ENCODE results near the gene ATP9B.

The ATP9B gene

GRCh38 chr18:79204889-79205807 is 136.0 kb downstream of the ATP9B start:
- Histone ChIP-seq H3K27ac (ENCODE audit: insufficient read depth, low read depth, low read length, poor library complexity, severe bottlenecking) (no peak overlapping the region), H3K4me3 (ENCODE audit: insufficient read depth, low read depth, low read length) (no peak overlapping the region), H3K27me3 (ENCODE audit: control insufficient read depth, insufficient read depth, low read length, poor library complexity, severe bottlenecking) (no peaks in the 10 kb centered on the region), H3K9me3 (ENCODE audit: control insufficient read depth, low read length) (no peaks in the 10 kb centered on the region), H3K4me1 (ENCODE audit: control insufficient read depth, insufficient read depth, low read length) (no peaks in the 10 kb centered on the region), H3K36me3 (ENCODE audit: control insufficient read depth, insufficient read depth, low read length) (no peaks in the 10 kb centered on the region)
- WGBS, 2 experiments = 96 to 97% methylated on average over 10 to 13 of the region's 13 CpGs

- H3K4me3 ChIP-seq (ENCODE audit: insufficient read depth, low read depth, low read length) = no peak overlapping the region
- WGBS, 2 experiments = 93 to 97% methylated on average over 3 to 4 of the region's 4 CpGs
- H3K27me3 ChIP-seq (ENCODE audit: control insufficient read depth, insufficient read depth, low read length, poor library complexity, severe bottlenecking) = no peaks in the 10 kb centered on the region
Measured at GRCh38 chr18:79206444-79206843, 137.2 kb downstream of the ATP9B start.

GRCh38 chr18:79208906-79209305 is 139.7 kb downstream of the ATP9B start:
- no peak overlapping the region for H3K27ac ChIP-seq (ENCODE audit: insufficient read depth, low read depth, low read length, poor library complexity, severe bottlenecking)
- no peaks in the 10 kb centered on the region for H3K9me3 ChIP-seq (ENCODE audit: control insufficient read depth, low read length)
- no peaks in the 10 kb centered on the region for H3K4me1 ChIP-seq (ENCODE audit: control insufficient read depth, insufficient read depth, low read length)
- no peak overlapping the region for H3K4me3 ChIP-seq (ENCODE audit: insufficient read depth, low read depth, low read length)
- H3K27me3 ChIP-seq (ENCODE audit: control insufficient read depth, insufficient read depth, low read length, poor library complexity, severe bottlenecking) = no peaks in the 10 kb centered on the region
- no peaks in the 10 kb centered on the region for H3K36me3 ChIP-seq (ENCODE audit: control insufficient read depth, insufficient read depth, low read length)
- 88% methylated on average over 5 of the region's 5 CpGs for WGBS, 2 experiments

More at GRCh38 chr18:79206444-79206843, 137.2 kb downstream of the ATP9B start:
- H3K9me3 ChIP-seq (ENCODE audit: control insufficient read depth, low read length) = no peaks in the 10 kb centered on the region
- no peak overlapping the region for H3K27ac ChIP-seq (ENCODE audit: insufficient read depth, low read depth, low read length, poor library complexity, severe bottlenecking)
- no peaks in the 10 kb centered on the region for H3K4me1 ChIP-seq (ENCODE audit: control insufficient read depth, insufficient read depth, low read length)
- H3K36me3 ChIP-seq (ENCODE audit: control insufficient read depth, insufficient read depth, low read length) = no peaks in the 10 kb centered on the region

GRCh38 chr18:79210002-79210910 is 141.1 kb downstream of the ATP9B start:
- Histone ChIP-seq H3K36me3 (ENCODE audit: control insufficient read depth, insufficient read depth, low read length) (no peaks in the 10 kb centered on the region), H3K9me3 (ENCODE audit: control insufficient read depth, low read length) (no peaks in the 10 kb centered on the region), H3K4me3 (ENCODE audit: insufficient read depth, low read depth, low read length) (no peak overlapping the region), H3K27ac (ENCODE audit: insufficient read depth, low read depth, low read length, poor library complexity, severe bottlenecking) (no peak overlapping the region), H3K27me3 (ENCODE audit: control insufficient read depth, insufficient read depth, low read length, poor library complexity, severe bottlenecking) (no peaks in the 10 kb centered on the region), H3K4me1 (ENCODE audit: control insufficient read depth, insufficient read depth, low read length) (no peaks in the 10 kb centered on the region)
- 94 to 95% methylated on average over 15 to 16 of the region's 16 CpGs for WGBS, 2 experiments

GRCh38 chr18:79211844-79212243 is 142.7 kb downstream of the ATP9B start:
- H3K36me3 ChIP-seq (ENCODE audit: control insufficient read depth, insufficient read depth, low read length) = no peaks in the 10 kb centered on the region
- WGBS, 2 experiments = 95 to 98% methylated on average over 4 of the region's 5 CpGs
- no peak overlapping the region for H3K27ac ChIP-seq (ENCODE audit: insufficient read depth, low read depth, low read length, poor library complexity, severe bottlenecking)
- H3K4me3 ChIP-seq (ENCODE audit: insufficient read depth, low read depth, low read length) = no peak overlapping the region
- no peaks in the 10 kb centered on the region for H3K9me3 ChIP-seq (ENCODE audit: control insufficient read depth, low read length)
- no peaks in the 10 kb centered on the region for H3K27me3 ChIP-seq (ENCODE audit: control insufficient read depth, insufficient read depth, low read length, poor library complexity, severe bottlenecking)
- H3K4me1 ChIP-seq (ENCODE audit: control insufficient read depth, insufficient read depth, low read length) = no peaks in the 10 kb centered on the region

- Histone ChIP-seq H3K27ac (ENCODE audit: insufficient read depth, low read depth, low read length, poor library complexity, severe bottlenecking) (no peak overlapping the region), H3K4me1 (ENCODE audit: control insufficient read depth, insufficient read depth, low read length) (no peaks in the 10 kb centered on the region), H3K27me3 (ENCODE audit: control insufficient read depth, insufficient read depth, low read length, poor library complexity, severe bottlenecking) (no peaks in the 10 kb centered on the region), H3K36me3 (ENCODE audit: control insufficient read depth, insufficient read depth, low read length) (no peaks in the 10 kb centered on the region), H3K9me3 (ENCODE audit: control insufficient read depth, low read length) (no peaks in the 10 kb centered on the region), H3K4me3 (ENCODE audit: insufficient read depth, low read depth, low read length) (no peak overlapping the region)
- 100% methylated on average over 1 of the region's 3 CpGs; no CpG with 5 or more reads in 1 of the 2 experiments for WGBS, 2 experiments
Measured at GRCh38 chr18:79214056-79214455, 144.9 kb downstream of the ATP9B start.

GRCh38 chr18:79216176-79216575 is 147.0 kb downstream of the ATP9B start:
- 93 to 94% methylated on average over 6 of the region's 6 CpGs for WGBS, 2 experiments
- H3K36me3 ChIP-seq (ENCODE audit: control insufficient read depth, insufficient read depth, low read length) = no peaks in the 10 kb centered on the region
- H3K4me3 ChIP-seq (ENCODE audit: insufficient read depth, low read depth, low read length) = no peak overlapping the region
- H3K27ac ChIP-seq (ENCODE audit: insufficient read depth, low read depth, low read length, poor library complexity, severe bottlenecking) = no peak overlapping the region
- no peaks in the 10 kb centered on the region for H3K9me3 ChIP-seq (ENCODE audit: control insufficient read depth, low read length)
- H3K27me3 ChIP-seq (ENCODE audit: control insufficient read depth, insufficient read depth, low read length, poor library complexity, severe bottlenecking) = no peaks in the 10 kb centered on the region
- H3K4me1 ChIP-seq (ENCODE audit: control insufficient read depth, insufficient read depth, low read length) = no peaks in the 10 kb centered on the region

- Histone ChIP-seq H3K27ac (ENCODE audit: insufficient read depth, low read depth, low read length, poor library complexity, severe bottlenecking) (no peak overlapping the region), H3K27me3 (ENCODE audit: control insufficient read depth, insufficient read depth, low read length, poor library complexity, severe bottlenecking) (no peaks in the 10 kb centered on the region), H3K9me3 (ENCODE audit: control insufficient read depth, low read length) (no peaks in the 10 kb centered on the region), H3K36me3 (ENCODE audit: control insufficient read depth, insufficient read depth, low read length) (no peaks in the 10 kb centered on the region), H3K4me1 (ENCODE audit: control insufficient read depth, insufficient read depth, low read length) (no peaks in the 10 kb centered on the region), H3K4me3 (ENCODE audit: insufficient read depth, low read depth, low read length) (no peak overlapping the region)
- WGBS, 2 experiments = 94 to 95% methylated on average over 19 of the region's 19 CpGs
Measured at GRCh38 chr18:79217979-79218604, 148.9 kb downstream of the ATP9B start.

GRCh38 chr18:79218605-79219190 is 149.5 kb downstream of the ATP9B start:
- no peaks in the 10 kb centered on the region for H3K27me3 ChIP-seq (ENCODE audit: control insufficient read depth, insufficient read depth, low read length, poor library complexity, severe bottlenecking)
- H3K9me3 ChIP-seq (ENCODE audit: control insufficient read depth, low read length) = no peaks in the 10 kb centered on the region
- no peaks in the 10 kb centered on the region for H3K36me3 ChIP-seq (ENCODE audit: control insufficient read depth, insufficient read depth, low read length)
- H3K4me3 ChIP-seq (ENCODE audit: insufficient read depth, low read depth, low read length) = no peak overlapping the region
- H3K4me1 ChIP-seq (ENCODE audit: control insufficient read depth, insufficient read depth, low read length) = no peaks in the 10 kb centered on the region
- H3K27ac ChIP-seq (ENCODE audit: insufficient read depth, low read depth, low read length, poor library complexity, severe bottlenecking) = no peak overlapping the region
- 95 to 97% methylated on average over 10 of the region's 10 CpGs for WGBS, 2 experiments

Measured in ectodermal cell (in vitro differentiated cells).